ENCODE measurements around the gene FMN1. TPM values are rescaled to one million over a fixed set of nuclear protein-coding genes. Genes with fewer than 3 reads are reported as not detected.

The FMN1 gene
- total and polyA plus RNA-seq, 2 of the 8 experiments (the other 6 are each of a cell fraction or from before 2014, with no cell fraction given) = 0.27 to 3.7 TPM

DNA sequence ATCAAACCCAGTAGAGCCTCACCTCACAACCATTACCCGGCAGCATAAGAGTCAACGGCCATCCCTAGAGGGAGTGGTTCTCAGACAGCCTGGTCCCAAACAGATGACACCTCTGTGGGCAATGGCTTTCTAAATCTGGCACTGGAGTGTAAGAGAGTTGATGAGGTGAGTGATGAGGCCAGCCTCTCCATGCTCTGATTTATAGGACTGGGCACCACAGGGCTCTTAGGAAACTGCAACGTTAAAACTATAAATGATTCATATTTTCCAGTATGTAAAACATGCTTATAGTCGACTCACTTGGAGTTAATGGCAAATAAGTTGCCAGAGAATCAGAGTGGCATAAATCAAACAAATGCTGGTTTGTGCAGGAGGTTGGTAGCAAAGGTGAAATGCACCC, 289.0 kb downstream of the FMN1 start (continued):
- TF ChIP-seq CREB1 (IDR thresholded peaks at IDR 0.05) (no peak), ZNF274 (IDR thresholded peaks at IDR 0.05; ENCODE audit: borderline replicate concordance, extremely low read depth, low read length) (no peak), HDAC2 (IDR thresholded peaks at IDR 0.05; ENCODE audit: borderline replicate concordance in 1 of 2, low read depth in 2 of 2, low read length in 2 of 2) (no peak)
